Lower leg skin (tissue), 3 donors: ENCODE data around the gene BMP2K.

Source experiments
- POLR2A ChIP-seq, 2 donors: fragments of 450-650 bp; IDR thresholded peaks; one replicate each; pipeline ENCODE4 v1.6.1; 2016 to 2017; ENCODE audit warnings: antibody characterized with exemption in 2 of 2, mild to moderate bottlenecking in 1 of 2, moderate library complexity in 1 of 2
- TF ChIP-seq, protein P1 (sequence below), 3 donors: fragments of 450-650 bp; IDR thresholded peaks; one replicate each; pipeline ENCODE4 v1.5.1; 2016; ENCODE audit warnings: antibody characterized with exemption in 3 of 3, mild to moderate bottlenecking in 3 of 3, moderate library complexity in 2 of 3

DNA sequence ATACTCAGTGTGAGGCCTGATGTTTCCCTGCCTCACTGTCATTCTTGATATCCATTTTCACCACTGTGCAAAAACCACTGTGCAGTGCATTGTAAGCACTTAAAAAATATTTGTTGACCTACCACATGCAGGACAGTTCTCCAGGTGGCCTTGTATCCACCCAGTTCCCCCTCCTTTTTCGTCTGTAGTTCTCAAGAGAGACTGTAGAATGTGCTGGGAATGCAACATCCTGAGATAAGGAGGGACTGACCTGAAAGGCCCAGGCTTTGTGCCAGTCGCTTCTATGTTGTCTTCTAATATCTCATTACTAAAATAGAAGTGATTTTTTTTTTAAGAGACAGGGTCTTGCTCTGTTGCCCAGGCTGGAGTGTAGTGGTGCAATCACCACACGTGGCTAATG is 184.8 kb downstream of the BMP2K start:
- TF ChIP-seq, protein P1, sequence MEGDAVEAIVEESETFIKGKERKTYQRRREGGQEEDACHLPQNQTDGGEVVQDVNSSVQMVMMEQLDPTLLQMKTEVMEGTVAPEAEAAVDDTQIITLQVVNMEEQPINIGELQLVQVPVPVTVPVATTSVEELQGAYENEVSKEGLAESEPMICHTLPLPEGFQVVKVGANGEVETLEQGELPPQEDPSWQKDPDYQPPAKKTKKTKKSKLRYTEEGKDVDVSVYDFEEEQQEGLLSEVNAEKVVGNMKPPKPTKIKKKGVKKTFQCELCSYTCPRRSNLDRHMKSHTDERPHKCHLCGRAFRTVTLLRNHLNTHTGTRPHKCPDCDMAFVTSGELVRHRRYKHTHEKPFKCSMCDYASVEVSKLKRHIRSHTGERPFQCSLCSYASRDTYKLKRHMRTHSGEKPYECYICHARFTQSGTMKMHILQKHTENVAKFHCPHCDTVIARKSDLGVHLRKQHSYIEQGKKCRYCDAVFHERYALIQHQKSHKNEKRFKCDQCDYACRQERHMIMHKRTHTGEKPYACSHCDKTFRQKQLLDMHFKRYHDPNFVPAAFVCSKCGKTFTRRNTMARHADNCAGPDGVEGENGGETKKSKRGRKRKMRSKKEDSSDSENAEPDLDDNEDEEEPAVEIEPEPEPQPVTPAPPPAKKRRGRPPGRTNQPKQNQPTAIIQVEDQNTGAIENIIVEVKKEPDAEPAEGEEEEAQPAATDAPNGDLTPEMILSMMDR (IDR thresholded peaks at IDR 0.05): no peak
- no peak for TF ChIP-seq POLR2A (IDR thresholded peaks at IDR 0.05)
